ENCODE data around the gene PIP4K2B.
"Not testable (repeated sequence)": the region's sequence is repeated elsewhere in the genome, so short reads cannot be mapped to it uniquely, and the experiment has no call there.

The PIP4K2B gene

GRCh38 chr17:38796451-38797157 lies 2.8 kb downstream of the PIP4K2B start:
- Histone ChIP-seq H3K27me3 (ENCODE audit: control insufficient read depth, insufficient read depth, low read length) (no peaks in the 10 kb centered on the region), H3K9ac (ENCODE audit: low read length) (no peak overlapping the region), H3K27ac (ENCODE audit: low read depth, low read length) (no peak overlapping the region), H3K4me3 (ENCODE audit: low read length) (no peak overlapping the region), H3K36me3 (ENCODE audit: control insufficient read depth, insufficient read depth, low read length) (peaks cover 5% of the 10 kb centered on the region), H3K4me1 (ENCODE audit: control insufficient read depth, insufficient read depth, low read length) (peaks cover 16% of the 10 kb centered on the region)

DNA sequence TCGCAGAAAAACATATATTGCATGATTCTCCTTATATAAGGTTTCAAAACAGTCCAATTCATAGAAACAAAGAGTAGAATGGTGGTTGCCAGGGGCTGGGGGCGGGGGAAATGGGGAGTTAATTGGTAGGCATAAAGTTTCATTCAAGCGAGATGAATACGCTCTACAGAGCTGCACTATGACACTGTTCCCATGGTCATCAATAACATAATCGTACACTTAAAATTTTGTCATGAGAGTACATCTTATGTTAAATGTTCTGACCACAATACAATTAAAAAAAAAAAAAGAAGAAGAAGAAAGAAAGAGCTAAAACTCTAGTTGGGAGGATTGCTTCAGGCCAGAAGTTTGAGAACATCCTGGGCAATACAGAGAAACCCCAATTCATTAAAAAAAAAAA lies 5.1 kb downstream of the PIP4K2B start:
- no peak overlapping the region for H3K4me3 ChIP-seq (ENCODE audit: low read length)
- peaks cover 16% of the 10 kb centered on the region for H3K4me1 ChIP-seq (ENCODE audit: control insufficient read depth, insufficient read depth, low read length)
- peaks cover 4% of the 10 kb centered on the region for H3K36me3 ChIP-seq (ENCODE audit: control insufficient read depth, insufficient read depth, low read length)
- no peak overlapping the region for H3K9ac ChIP-seq (ENCODE audit: low read length)
- H3K27me3 ChIP-seq (ENCODE audit: control insufficient read depth, insufficient read depth, low read length) = no peaks in the 10 kb centered on the region
- no peak overlapping the region for H3K27ac ChIP-seq (ENCODE audit: low read depth, low read length)

DNA sequence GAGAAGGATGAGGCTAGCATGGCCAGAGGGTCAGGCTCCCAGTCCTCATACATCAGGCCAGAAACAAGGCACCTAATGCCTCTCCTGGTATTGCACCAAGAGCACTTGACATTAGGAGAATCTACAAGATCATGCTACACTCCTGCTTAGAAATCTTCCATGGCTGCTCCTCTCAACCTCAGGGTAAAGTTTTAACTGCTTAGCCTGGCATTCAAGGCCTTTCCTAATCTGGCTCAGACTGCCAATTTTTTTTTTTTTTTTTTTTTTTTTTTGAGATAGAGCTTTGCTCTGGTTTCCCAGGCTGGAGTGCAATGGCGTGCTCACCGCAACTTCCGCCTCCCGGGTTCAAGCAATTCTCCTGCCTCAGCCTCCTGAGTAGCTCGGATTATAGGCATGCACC lies 8.2 kb downstream of the PIP4K2B start:
- no peaks in the 10 kb centered on the region for H3K27me3 ChIP-seq (ENCODE audit: control insufficient read depth, insufficient read depth, low read length)
- H3K4me1 ChIP-seq (ENCODE audit: control insufficient read depth, insufficient read depth, low read length) = no peaks in the 10 kb centered on the region
- H3K4me3 ChIP-seq (ENCODE audit: low read length) = no peak overlapping the region
- H3K36me3 ChIP-seq (ENCODE audit: control insufficient read depth, insufficient read depth, low read length) = peaks cover 13% of the 10 kb centered on the region
- H3K27ac ChIP-seq (ENCODE audit: low read depth, low read length) = no peak overlapping the region
- H3K9ac ChIP-seq (ENCODE audit: low read length) = no peak overlapping the region

DNA sequence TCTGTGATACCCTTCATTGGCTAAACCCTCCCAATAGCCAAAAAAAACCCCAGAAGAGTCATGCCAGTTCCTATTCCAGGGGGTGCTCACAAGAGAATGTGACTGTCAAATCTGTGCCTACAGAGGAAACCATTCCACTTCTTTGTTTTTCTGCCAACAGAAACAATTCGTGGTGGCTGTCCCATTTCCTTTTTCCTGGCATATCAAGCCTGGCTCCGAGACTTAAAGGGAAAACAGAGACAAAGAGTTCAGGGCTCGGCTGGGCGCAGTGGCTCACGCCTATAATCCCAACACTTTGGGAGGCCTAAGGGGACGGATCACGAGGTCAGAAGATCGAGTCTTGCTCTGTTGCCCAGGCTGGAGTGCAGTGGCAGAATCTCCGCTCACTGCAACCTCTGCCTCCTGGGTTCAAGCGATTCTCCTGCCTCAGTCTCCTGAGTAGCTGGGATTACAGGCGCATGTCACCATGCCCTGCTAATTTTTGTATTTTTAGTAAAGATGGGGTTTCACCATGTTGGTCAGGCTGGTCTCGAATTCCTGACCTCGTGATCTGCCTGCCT lies 9.1 kb downstream of the PIP4K2B start:
- H3K4me1 ChIP-seq (ENCODE audit: control insufficient read depth, insufficient read depth, low read length); H3K9ac ChIP-seq (ENCODE audit: low read length): not testable (repeated sequence)

GRCh38 chr17:38789185-38789584 lies 10.2 kb downstream of the PIP4K2B start:
- no peak overlapping the region for H3K9ac ChIP-seq (ENCODE audit: low read length)
- peaks cover 25% of the 10 kb centered on the region for H3K36me3 ChIP-seq (ENCODE audit: control insufficient read depth, insufficient read depth, low read length)
- no peaks in the 10 kb centered on the region for H3K27me3 ChIP-seq (ENCODE audit: control insufficient read depth, insufficient read depth, low read length)

More for the DNA sequence above, 9.1 kb downstream of the PIP4K2B start:
- not testable (repeated sequence) for H3K27ac ChIP-seq (ENCODE audit: low read depth, low read length); H3K4me3 ChIP-seq (ENCODE audit: low read length); H3K27me3 ChIP-seq (ENCODE audit: control insufficient read depth, insufficient read depth, low read length)
- H3K36me3 ChIP-seq (ENCODE audit: control insufficient read depth, insufficient read depth, low read length) = peaks cover 21% of the 10 kb centered on the region

GRCh38 chr17:38787999-38788398 lies 11.4 kb downstream of the PIP4K2B start:
- H3K9ac ChIP-seq (ENCODE audit: low read length); H3K27ac ChIP-seq (ENCODE audit: low read depth, low read length); H3K4me3 ChIP-seq (ENCODE audit: low read length); H3K27me3 ChIP-seq (ENCODE audit: control insufficient read depth, insufficient read depth, low read length); H3K4me1 ChIP-seq (ENCODE audit: control insufficient read depth, insufficient read depth, low read length): not testable (repeated sequence)
- peaks cover 34% of the 10 kb centered on the region for H3K36me3 ChIP-seq (ENCODE audit: control insufficient read depth, insufficient read depth, low read length)

More at GRCh38 chr17:38789185-38789584, 10.2 kb downstream of the PIP4K2B start:
- Histone ChIP-seq H3K4me3 (ENCODE audit: low read length) (no peak overlapping the region), H3K4me1 (ENCODE audit: control insufficient read depth, insufficient read depth, low read length) (no peaks in the 10 kb centered on the region), H3K27ac (ENCODE audit: low read depth, low read length) (no peak overlapping the region)

DNA sequence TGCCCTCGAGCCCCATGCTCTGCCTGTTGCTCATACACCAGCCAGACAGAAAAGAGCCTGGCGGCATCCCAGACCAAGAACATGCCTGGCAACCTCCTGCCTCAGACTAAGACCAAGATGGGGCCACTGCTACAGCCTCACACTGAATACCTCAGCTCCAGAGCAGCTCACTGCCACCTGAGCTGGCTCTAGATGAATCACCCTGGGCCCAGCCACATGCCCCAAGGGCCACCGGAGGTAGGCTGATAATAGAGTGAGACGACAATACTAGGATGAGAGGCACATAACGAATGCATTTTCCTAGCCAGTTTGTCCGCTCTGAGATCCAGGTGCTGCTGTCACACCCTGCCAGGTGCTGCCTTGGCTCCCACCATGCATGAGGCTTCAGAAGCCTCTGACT lies 13.0 kb downstream of the PIP4K2B start:
- no peaks in the 10 kb centered on the region for H3K4me1 ChIP-seq (ENCODE audit: control insufficient read depth, insufficient read depth, low read length)
- no peak overlapping the region for H3K27ac ChIP-seq (ENCODE audit: low read depth, low read length)
- no peak overlapping the region for H3K9ac ChIP-seq (ENCODE audit: low read length)
- H3K4me3 ChIP-seq (ENCODE audit: low read length) = no peak overlapping the region
- no peaks in the 10 kb centered on the region for H3K27me3 ChIP-seq (ENCODE audit: control insufficient read depth, insufficient read depth, low read length)
- peaks cover 38% of the 10 kb centered on the region for H3K36me3 ChIP-seq (ENCODE audit: control insufficient read depth, insufficient read depth, low read length)

DNA sequence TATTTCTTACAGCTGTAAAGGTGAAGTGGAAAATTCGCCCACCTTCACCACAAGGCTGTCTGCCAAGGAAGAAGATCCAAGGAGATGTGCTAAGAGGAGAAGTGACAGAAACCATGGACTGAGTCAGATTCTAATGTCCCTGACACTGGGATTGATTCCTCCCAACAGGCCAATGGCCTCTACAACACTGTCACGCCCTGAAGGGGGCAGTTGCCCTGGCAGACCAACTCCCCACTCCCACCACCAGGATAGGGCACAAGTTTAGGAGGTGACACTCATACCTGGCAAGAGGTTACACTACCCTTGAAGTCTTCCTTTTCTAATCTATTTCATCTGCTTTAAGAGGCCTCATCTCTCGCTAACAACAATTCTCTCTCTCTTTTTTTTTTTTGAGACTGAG lies 16.1 kb downstream of the PIP4K2B start:
- Histone ChIP-seq H3K27me3 (ENCODE audit: control insufficient read depth, insufficient read depth, low read length) (no peaks in the 10 kb centered on the region), H3K27ac (ENCODE audit: low read depth, low read length) (no peak overlapping the region), H3K9ac (ENCODE audit: low read length) (no peak overlapping the region), H3K4me3 (ENCODE audit: low read length) (no peak overlapping the region), H3K4me1 (ENCODE audit: control insufficient read depth, insufficient read depth, low read length) (no peaks in the 10 kb centered on the region), H3K36me3 (ENCODE audit: control insufficient read depth, insufficient read depth, low read length) (peaks cover 69% of the 10 kb centered on the region)

DNA sequence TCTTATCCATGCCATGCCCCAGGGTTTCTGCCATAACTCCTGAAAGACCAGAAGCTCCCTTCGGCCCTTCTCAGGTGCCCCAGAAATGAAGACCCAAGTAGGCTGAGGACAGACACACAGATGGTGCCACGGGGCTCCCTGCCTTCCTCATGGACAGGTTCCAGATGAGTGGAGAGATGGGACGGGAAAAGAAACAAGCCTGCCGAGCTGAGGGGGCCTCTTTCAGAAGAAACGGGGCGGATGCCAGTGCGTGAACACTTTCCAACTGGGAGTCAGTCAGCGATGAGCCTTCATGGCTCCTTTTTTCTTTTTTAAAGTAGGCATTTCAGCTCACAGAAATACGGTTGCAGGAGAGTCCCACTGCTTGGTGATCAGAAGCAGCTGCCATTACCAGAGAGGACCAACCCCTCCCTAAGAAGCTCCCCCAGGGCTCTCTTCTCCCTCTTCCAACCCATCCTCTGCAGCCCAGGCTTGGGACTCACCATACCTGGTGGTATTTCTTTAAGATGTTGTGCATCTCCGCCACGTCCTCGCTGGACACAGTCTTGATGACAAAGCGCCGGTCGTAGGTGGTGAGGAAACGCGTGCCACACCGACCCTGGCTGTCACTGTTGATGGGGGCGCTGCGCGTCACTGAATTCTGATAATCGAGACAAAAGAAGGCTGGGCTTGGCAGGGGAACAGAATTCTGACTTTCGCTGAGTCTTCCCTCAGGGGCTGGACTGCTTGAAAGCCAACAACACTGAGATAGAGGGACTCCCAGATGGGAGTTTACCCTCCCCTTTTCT lies 19.2 kb downstream of the PIP4K2B start:
- Histone ChIP-seq H3K4me1 (ENCODE audit: control insufficient read depth, insufficient read depth, low read length) (no peaks in the 10 kb centered on the region), H3K9ac (ENCODE audit: low read length) (no peak overlapping the region)

DNA sequence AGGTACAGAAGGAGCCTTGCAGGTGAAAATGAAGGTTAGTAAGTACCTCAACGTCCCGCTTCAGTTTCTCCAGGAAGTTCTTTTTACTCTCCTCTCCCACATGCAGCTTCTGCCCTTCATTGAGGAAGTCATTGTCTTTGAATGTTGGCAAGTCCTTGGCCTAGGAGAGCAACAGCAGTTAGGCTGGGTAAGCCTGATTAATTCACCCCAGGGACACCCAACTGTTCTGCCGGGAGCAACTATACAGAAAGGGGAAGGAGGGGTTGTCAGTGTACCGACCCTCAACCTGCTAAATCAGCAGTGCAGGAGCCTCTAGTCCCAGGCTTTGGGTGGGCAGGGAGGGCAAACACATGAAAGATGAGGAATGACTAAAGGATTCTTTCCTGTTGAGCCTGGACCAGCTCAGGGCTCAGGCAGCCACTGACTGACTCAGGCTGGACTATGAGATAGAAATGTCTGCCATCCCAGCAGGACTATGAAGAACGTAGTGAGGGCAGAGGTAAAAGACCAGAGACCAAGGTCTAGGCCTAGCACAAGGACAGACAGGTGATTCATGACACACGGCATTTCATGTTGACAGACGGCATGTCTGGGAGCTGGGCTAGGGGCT lies 21.6 kb downstream of the PIP4K2B start:
- H3K27ac ChIP-seq (ENCODE audit: low read depth, low read length) = no peak overlapping the region
- peaks cover 67% of the 10 kb centered on the region for H3K36me3 ChIP-seq (ENCODE audit: control insufficient read depth, insufficient read depth, low read length)
- H3K4me1 ChIP-seq (ENCODE audit: control insufficient read depth, insufficient read depth, low read length) = no peaks in the 10 kb centered on the region

More for the DNA sequence above, 19.2 kb downstream of the PIP4K2B start:
- Histone ChIP-seq H3K4me3 (ENCODE audit: low read length) (no peak overlapping the region), H3K27me3 (ENCODE audit: control insufficient read depth, insufficient read depth, low read length) (no peaks in the 10 kb centered on the region), H3K27ac (ENCODE audit: low read depth, low read length) (no peak overlapping the region), H3K36me3 (ENCODE audit: control insufficient read depth, insufficient read depth, low read length) (peaks cover 69% of the 10 kb centered on the region)

GRCh38 chr17:38773258-38773657 lies 26.1 kb downstream of the PIP4K2B start:
- no peak overlapping the region for H3K27ac ChIP-seq (ENCODE audit: low read depth, low read length)
- no peaks in the 10 kb centered on the region for H3K27me3 ChIP-seq (ENCODE audit: control insufficient read depth, insufficient read depth, low read length)
- H3K9ac ChIP-seq (ENCODE audit: low read length) = no peak overlapping the region
- H3K4me1 ChIP-seq (ENCODE audit: control insufficient read depth, insufficient read depth, low read length) = no peaks in the 10 kb centered on the region
- H3K4me3 ChIP-seq (ENCODE audit: low read length) = no peak overlapping the region
- H3K36me3 ChIP-seq (ENCODE audit: control insufficient read depth, insufficient read depth, low read length) = peaks cover 47% of the 10 kb centered on the region

More for the DNA sequence above, 21.6 kb downstream of the PIP4K2B start:
- Histone ChIP-seq H3K4me3 (ENCODE audit: low read length) (no peak overlapping the region), H3K27me3 (ENCODE audit: control insufficient read depth, insufficient read depth, low read length) (no peaks in the 10 kb centered on the region), H3K9ac (ENCODE audit: low read length) (no peak overlapping the region)

DNA sequence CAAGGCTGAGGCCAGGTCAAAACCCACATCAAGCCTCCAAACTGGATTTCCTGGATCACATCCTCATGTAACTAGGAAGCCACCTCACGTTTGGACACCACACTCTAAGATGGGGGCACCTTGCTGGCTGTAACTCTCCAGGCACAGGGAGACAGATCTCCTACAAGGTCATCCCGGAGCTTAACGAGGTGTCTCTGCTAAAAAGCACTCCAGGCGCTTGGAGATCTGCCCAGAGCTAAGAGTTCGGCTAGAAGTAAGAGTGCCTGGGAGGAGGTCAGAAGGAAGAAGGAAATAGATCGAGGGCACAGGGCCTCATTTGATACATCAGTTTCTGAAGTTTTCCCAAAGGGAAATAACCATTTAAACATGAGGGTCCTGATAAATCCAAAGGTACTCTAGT lies 30.9 kb downstream of the PIP4K2B start:
- no peak overlapping the region for H3K4me3 ChIP-seq (ENCODE audit: low read length)
- H3K27me3 ChIP-seq (ENCODE audit: control insufficient read depth, insufficient read depth, low read length) = no peaks in the 10 kb centered on the region
- H3K36me3 ChIP-seq (ENCODE audit: control insufficient read depth, insufficient read depth, low read length) = peaks cover 38% of the 10 kb centered on the region
- no peaks in the 10 kb centered on the region for H3K4me1 ChIP-seq (ENCODE audit: control insufficient read depth, insufficient read depth, low read length)
- no peak overlapping the region for H3K9ac ChIP-seq (ENCODE audit: low read length)
- no peak overlapping the region for H3K27ac ChIP-seq (ENCODE audit: low read depth, low read length)
